OCI-LY3 (cell line): Measurements from ENCODE around the gene ATOH7.

Source experiments
- EZH2phosphoT487 ChIP-seq: fragments of 200-600 bp; shearing (Covaris generic); IDR thresholded peaks from 2 replicates; pipeline ENCODE4 v1.6.1; 2018; ENCODE audit warnings: antibody characterized with exemption, mixed run types, low read depth
- TF ChIP-seq, protein P1 (sequence below): fragments of 200-600, 300-600 bp; sonication (generic); IDR thresholded peaks from 2 replicates; pipeline ENCODE4 v1.5.1; 2014; ENCODE audit warnings: antibody characterized with exemption, low read length, low read depth

DNA sequence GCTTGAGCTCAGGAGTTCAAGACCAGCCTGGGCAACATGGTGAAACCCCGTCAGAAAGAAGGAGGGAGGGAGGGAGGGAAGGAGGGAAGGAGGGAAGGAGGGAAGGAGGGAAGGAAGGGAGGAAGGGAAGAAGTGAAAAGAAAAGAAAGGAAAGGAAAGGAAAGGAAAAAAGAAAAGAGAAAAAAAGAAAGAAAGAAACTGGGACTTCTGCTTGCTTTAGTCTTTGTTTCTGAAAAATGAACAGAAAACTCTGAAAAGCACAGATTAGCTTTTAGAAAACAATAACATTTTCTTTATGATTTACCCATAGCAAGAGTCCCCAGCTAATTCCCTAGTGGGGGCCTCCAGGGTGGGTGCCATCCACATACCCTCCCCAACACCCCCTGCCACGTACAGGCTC is 46.8 kb downstream of the ATOH7 start:
- TF ChIP-seq, protein P1, sequence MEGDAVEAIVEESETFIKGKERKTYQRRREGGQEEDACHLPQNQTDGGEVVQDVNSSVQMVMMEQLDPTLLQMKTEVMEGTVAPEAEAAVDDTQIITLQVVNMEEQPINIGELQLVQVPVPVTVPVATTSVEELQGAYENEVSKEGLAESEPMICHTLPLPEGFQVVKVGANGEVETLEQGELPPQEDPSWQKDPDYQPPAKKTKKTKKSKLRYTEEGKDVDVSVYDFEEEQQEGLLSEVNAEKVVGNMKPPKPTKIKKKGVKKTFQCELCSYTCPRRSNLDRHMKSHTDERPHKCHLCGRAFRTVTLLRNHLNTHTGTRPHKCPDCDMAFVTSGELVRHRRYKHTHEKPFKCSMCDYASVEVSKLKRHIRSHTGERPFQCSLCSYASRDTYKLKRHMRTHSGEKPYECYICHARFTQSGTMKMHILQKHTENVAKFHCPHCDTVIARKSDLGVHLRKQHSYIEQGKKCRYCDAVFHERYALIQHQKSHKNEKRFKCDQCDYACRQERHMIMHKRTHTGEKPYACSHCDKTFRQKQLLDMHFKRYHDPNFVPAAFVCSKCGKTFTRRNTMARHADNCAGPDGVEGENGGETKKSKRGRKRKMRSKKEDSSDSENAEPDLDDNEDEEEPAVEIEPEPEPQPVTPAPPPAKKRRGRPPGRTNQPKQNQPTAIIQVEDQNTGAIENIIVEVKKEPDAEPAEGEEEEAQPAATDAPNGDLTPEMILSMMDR: no peak
- TF ChIP-seq EZH2phosphoT487: no peak
